Measurements from ENCODE around the gene FAU. TPM values are rescaled to one million over a fixed set of nuclear protein-coding genes. Genes with fewer than 3 reads are reported as not detected.

FAU gene
- total RNA-seq, 4 donors from 2014 or later = 465 to 1,081 (median 716) TPM

GRCh38 chr11:65166893-65167292, 45.0 kb upstream of the FAU start:
- no peak for DNase-seq (ENCODE audit: extremely low spot score)
- TF ChIP-seq POLR2A (IDR thresholded peaks at IDR 0.05; ENCODE audit: low read depth) (no peak), EP300 (IDR thresholded peaks at IDR 0.05) (no peak), CTCF (IDR thresholded peaks at IDR 0.05) (no peak), POLR2AphosphoS5 (IDR thresholded peaks at IDR 0.05) (no peak)
- Histone ChIP-seq H3K4me1 (peaks cover 0 to 4% (median 0%) of the 10 kb centered on the region in 4 donors), H3K4me3 (no peak overlapping the region), H3K36me3 (no peaks in the 10 kb centered on the region), H3K27ac (replicated peaks in 1 of 4) (no peak overlapping the region), H3K27me3 (no peaks in the 10 kb centered on the region), H3K9me3 (no peaks in the 10 kb centered on the region)
- intact Hi-C loops (cut with DNase I) = no loop called here
- 89% methylated on average over 3 of the region's 3 CpGs for WGBS

- Histone ChIP-seq H3K36me3 (no peaks in the 10 kb centered on the region), H3K27me3 (no peaks in the 10 kb centered on the region), H3K4me3 (peak overlapping the region; percentile 13 to 40 (median 28)), H3K9me3 (no peaks in the 10 kb centered on the region), H3K4me1 (peaks cover 0 to 4% (median 0%) of the 10 kb centered on the region in 4 donors), H3K27ac (replicated peaks in 1 of 4) (no peak overlapping the region)
- 59% methylated on average over 31 of the region's 31 CpGs for WGBS
- DNase-seq (ENCODE audit: extremely low spot score) = no peak
- intact Hi-C loops (cut with DNase I) = no loop called here
- TF ChIP-seq POLR2AphosphoS5 (IDR thresholded peaks at IDR 0.05) = no peak
- TF ChIP-seq POLR2A (IDR thresholded peaks at IDR 0.05; ENCODE audit: low read depth) = no peak
These were observed 43.7 kb upstream of the FAU start for GRCh38 chr11:65165410-65166317.

- H3K4me1 ChIP-seq = peaks cover 0 to 4% (median 0%) of the 10 kb centered on the region in 4 donors
- no peak for DNase-seq (ENCODE audit: extremely low spot score)
- H3K9me3 ChIP-seq = no peaks in the 10 kb centered on the region
- H3K27me3 ChIP-seq = no peaks in the 10 kb centered on the region
- intact Hi-C loops (cut with DNase I) = no loop called here
- H3K27ac ChIP-seq (replicated peaks in 1 of 4) = no peak overlapping the region
- 92% methylated on average over 2 of the region's 2 CpGs for WGBS
- no peak overlapping the region for H3K4me3 ChIP-seq
- TF ChIP-seq CTCF (IDR thresholded peaks at IDR 0.05) (no peak), POLR2AphosphoS5 (IDR thresholded peaks at IDR 0.05) (no peak), POLR2A (IDR thresholded peaks at IDR 0.05; ENCODE audit: low read depth) (no peak), EP300 (IDR thresholded peaks at IDR 0.05) (no peak)
- no peaks in the 10 kb centered on the region for H3K36me3 ChIP-seq
These were observed 41.8 kb upstream of the FAU start for GRCh38 chr11:65163684-65164083.

- no peak overlapping the region for H3K27ac ChIP-seq (replicated peaks in 1 of 4)
- DNase-seq (ENCODE audit: extremely low spot score) = no peak
These were observed 38.7 kb upstream of the FAU start for GRCh38 chr11:65160643-65161042.

More at GRCh38 chr11:65160643-65161042, 38.7 kb upstream of the FAU start:
- H3K4me3 ChIP-seq = no peak overlapping the region
- no peaks in the 10 kb centered on the region for H3K9me3 ChIP-seq
- no peak for TF ChIP-seq POLR2A (IDR thresholded peaks at IDR 0.05; ENCODE audit: low read depth)
- TF ChIP-seq EP300 (IDR thresholded peaks at IDR 0.05) = no peak
- TF ChIP-seq POLR2AphosphoS5 (IDR thresholded peaks at IDR 0.05) = no peak
- TF ChIP-seq CTCF (IDR thresholded peaks at IDR 0.05) = no peak
- no peaks in the 10 kb centered on the region for H3K36me3 ChIP-seq
- H3K27me3 ChIP-seq = no peaks in the 10 kb centered on the region
- 69% methylated on average over 3 of the region's 3 CpGs for WGBS
- peaks cover 0 to under 1% (median 0%) of the 10 kb centered on the region in 4 donors for H3K4me1 ChIP-seq
- intact Hi-C loops (cut with DNase I) = no loop called here

Data from esophagus muscularis mucosa (tissue), 4 donors.